ENCODE results near the gene MSI2.

Gene MSI2

GRCh38 chr17:57582881-57583756, 326.8 kb downstream of the MSI2 start:
- no peak overlapping the region for H3K18ac ChIP-seq (ENCODE audit: low read length)
- H2BK15ac ChIP-seq (ENCODE audit: low read length) = no peak overlapping the region
- peaks cover 24 to 30% of the 10 kb centered on the region in 2 donors for H3K4me1 ChIP-seq (ENCODE audit: control insufficient read depth in 2 of 2, insufficient read depth in 1 of 2, low read depth in 1 of 2, low read length in 2 of 2)
- H3K36me3 ChIP-seq (replicated peaks in 1 of 2; ENCODE audit: control insufficient read depth in 2 of 2, insufficient read depth in 2 of 2, low read length in 2 of 2) = no peaks in the 10 kb centered on the region
- H3K9ac ChIP-seq (ENCODE audit: low read depth, low read length, poor library complexity) = no peak overlapping the region
- no peaks in the 10 kb centered on the region for H3K9me3 ChIP-seq (replicated peaks in 1 of 2; ENCODE audit: control insufficient read depth in 2 of 2, insufficient read depth in 1 of 2, low read depth in 1 of 2, low read length in 2 of 2)
- H3K23ac ChIP-seq (ENCODE audit: low read depth, low read length, poor library complexity) = no peak overlapping the region
- no peak overlapping the region for H3K4me2 ChIP-seq (ENCODE audit: insufficient read depth, low read length, poor library complexity, severe bottlenecking)
- no peak overlapping the region for H3K4me3 ChIP-seq (ENCODE audit: low read length in 2 of 2)
- no peak for DNase-seq (ENCODE audit: low spot score)
- no peak overlapping the region for H2AK5ac ChIP-seq (ENCODE audit: low read depth, low read length)
- H3K4ac ChIP-seq (ENCODE audit: low read length) = no peak overlapping the region
- H2BK5ac ChIP-seq (ENCODE audit: low read length) = no peak overlapping the region
- H2BK120ac ChIP-seq (ENCODE audit: low read depth, low read length) = no peak overlapping the region
- no peak overlapping the region for H3K14ac ChIP-seq (ENCODE audit: low read length)
- no peak overlapping the region for H4K8ac ChIP-seq (ENCODE audit: low read depth, low read length)
- peaks cover 2% of the 10 kb centered on the region for H3K79me1 ChIP-seq (ENCODE audit: low read depth, low read length)
- no CpG with 5 or more reads among the region's 6 CpGs for WGBS, 2 donors (ENCODE audit: extremely low coverage in 2 of 2, insufficient read length in 2 of 2, insufficient replicate concordance in 1 of 2)
- peaks cover 0 to 2% (median 0%) of the 10 kb centered on the region in 3 experiments for H3K27me3 ChIP-seq (ENCODE audit: control insufficient read depth in 3 of 3, insufficient read depth in 3 of 3, low read depth in 1 of 3, low read length in 3 of 3)
- no peak overlapping the region for H3K27ac ChIP-seq (replicated peaks; ENCODE audit: low read length)
- H4K91ac ChIP-seq (ENCODE audit: low read depth, low read length, poor library complexity) = no peak overlapping the region
- no peak overlapping the region for H2BK12ac ChIP-seq (ENCODE audit: low read length)
- no peak overlapping the region for H2AFZ ChIP-seq (ENCODE audit: low read length)

- H3K79me1 ChIP-seq (ENCODE audit: low read depth, low read length) = peaks cover 2% of the 10 kb centered on the region
- no peak overlapping the region for H4K91ac ChIP-seq (ENCODE audit: low read depth, low read length, poor library complexity)
- no peak overlapping the region for H4K8ac ChIP-seq (ENCODE audit: low read depth, low read length)
- H2BK120ac ChIP-seq (ENCODE audit: low read depth, low read length) = no peak overlapping the region
- H3K4me3 ChIP-seq (ENCODE audit: low read length in 2 of 2) = no peak overlapping the region
- no CpG with 5 or more reads among the region's 9 CpGs for WGBS, 2 donors (ENCODE audit: extremely low coverage in 2 of 2, insufficient read length in 2 of 2, insufficient replicate concordance in 1 of 2)
- no peak overlapping the region for H2BK5ac ChIP-seq (ENCODE audit: low read length)
- H3K4me2 ChIP-seq (ENCODE audit: insufficient read depth, low read length, poor library complexity, severe bottlenecking) = no peak overlapping the region
- H3K14ac ChIP-seq (ENCODE audit: low read length) = no peak overlapping the region
- H3K23ac ChIP-seq (ENCODE audit: low read depth, low read length, poor library complexity) = no peak overlapping the region
- H3K4ac ChIP-seq (ENCODE audit: low read length) = no peak overlapping the region
- H3K18ac ChIP-seq (ENCODE audit: low read length) = no peak overlapping the region
- no peak for DNase-seq (ENCODE audit: low spot score)
- no peak overlapping the region for H3K9ac ChIP-seq (ENCODE audit: low read depth, low read length, poor library complexity)
- H3K36me3 ChIP-seq (replicated peaks in 1 of 2; ENCODE audit: control insufficient read depth in 2 of 2, insufficient read depth in 2 of 2, low read length in 2 of 2) = peaks cover 0 to 2% of the 10 kb centered on the region in 2 donors
- peaks cover 0 to 2% (median 0%) of the 10 kb centered on the region in 3 experiments for H3K27me3 ChIP-seq (ENCODE audit: control insufficient read depth in 3 of 3, insufficient read depth in 3 of 3, low read depth in 1 of 3, low read length in 3 of 3)
- H3K4me1 ChIP-seq (ENCODE audit: control insufficient read depth in 2 of 2, insufficient read depth in 1 of 2, low read depth in 1 of 2, low read length in 2 of 2) = peaks cover 21 to 24% of the 10 kb centered on the region in 2 donors
- H3K27ac ChIP-seq (replicated peaks; ENCODE audit: low read length) = no peak overlapping the region
- H3K9me3 ChIP-seq (replicated peaks in 1 of 2; ENCODE audit: control insufficient read depth in 2 of 2, insufficient read depth in 1 of 2, low read depth in 1 of 2, low read length in 2 of 2) = no peaks in the 10 kb centered on the region
- H2BK15ac ChIP-seq (ENCODE audit: low read length) = no peak overlapping the region
- H2AFZ ChIP-seq (ENCODE audit: low read length) = no peak overlapping the region
- no peak overlapping the region for H2AK5ac ChIP-seq (ENCODE audit: low read depth, low read length)
- no peak overlapping the region for H2BK12ac ChIP-seq (ENCODE audit: low read length)
Observed at GRCh38 chr17:57584050-57584551, 327.8 kb downstream of the MSI2 start.

- Histone ChIP-seq H3K14ac (ENCODE audit: low read length) (no peak overlapping the region), H2BK120ac (ENCODE audit: low read depth, low read length) (no peak overlapping the region), H3K27me3 (ENCODE audit: control insufficient read depth in 3 of 3, insufficient read depth in 3 of 3, low read depth in 1 of 3, low read length in 3 of 3) (peaks cover 0 to 6% (median 0%) of the 10 kb centered on the region in 3 experiments), H2BK5ac (ENCODE audit: low read length) (no peak overlapping the region), H2AFZ (ENCODE audit: low read length) (no peak overlapping the region), H2BK12ac (ENCODE audit: low read length) (no peak overlapping the region), H3K4me1 (ENCODE audit: control insufficient read depth in 2 of 2, insufficient read depth in 1 of 2, low read depth in 1 of 2, low read length in 2 of 2) (peaks cover 12 to 15% of the 10 kb centered on the region in 2 donors), H2AK5ac (ENCODE audit: low read depth, low read length) (no peak overlapping the region), H4K8ac (ENCODE audit: low read depth, low read length) (no peak overlapping the region), H4K91ac (ENCODE audit: low read depth, low read length, poor library complexity) (no peak overlapping the region), H3K9ac (ENCODE audit: low read depth, low read length, poor library complexity) (no peak overlapping the region), H3K9me3 (replicated peaks in 1 of 2; ENCODE audit: control insufficient read depth in 2 of 2, insufficient read depth in 1 of 2, low read depth in 1 of 2, low read length in 2 of 2) (no peaks in the 10 kb centered on the region), H3K36me3 (replicated peaks in 1 of 2; ENCODE audit: control insufficient read depth in 2 of 2, insufficient read depth in 2 of 2, low read length in 2 of 2) (peaks cover 4 to 10% of the 10 kb centered on the region in 2 donors), H3K18ac (ENCODE audit: low read length) (peak overlapping the region; percentile 45), H3K4me3 (ENCODE audit: low read length in 2 of 2) (no peak overlapping the region), H2BK15ac (ENCODE audit: low read length) (no peak overlapping the region), H3K79me1 (ENCODE audit: low read depth, low read length) (no peaks in the 10 kb centered on the region), H3K4me2 (ENCODE audit: insufficient read depth, low read length, poor library complexity, severe bottlenecking) (no peak overlapping the region), H3K23ac (ENCODE audit: low read depth, low read length, poor library complexity) (no peak overlapping the region), H3K4ac (ENCODE audit: low read length) (no peak overlapping the region), H3K27ac (replicated peaks; ENCODE audit: low read length) (no peak overlapping the region)
- WGBS, 2 donors (ENCODE audit: extremely low coverage in 2 of 2, insufficient read length in 2 of 2, insufficient replicate concordance in 1 of 2) = no CpG with 5 or more reads among the region's 22 CpGs
- DNase-seq (ENCODE audit: low spot score) = no peak
Observed at GRCh38 chr17:57585341-57586195, 329.2 kb downstream of the MSI2 start.

All from neuronal stem cell (in vitro differentiated cells).